A549 treated with Hydrocortisone at 1 μM for 4 hours (cell line): ENCODE results near the gene ITGA8. TPM values are rescaled to one million over a fixed set of nuclear protein-coding genes. Genes with fewer than 3 reads are reported as not detected.

ENCODE experiments used
- total RNA-seq: library from RNA; stranded (reverse); fragments of 200-300 nt; extraction: Qiagen RNA extraction; gene quantifications from 5 replicates; pipeline ENCODE4 v1.2.3, GENCODE V29; 2022

ITGA8 gene
- not detected in 5 replicates for total RNA-seq

DNA sequence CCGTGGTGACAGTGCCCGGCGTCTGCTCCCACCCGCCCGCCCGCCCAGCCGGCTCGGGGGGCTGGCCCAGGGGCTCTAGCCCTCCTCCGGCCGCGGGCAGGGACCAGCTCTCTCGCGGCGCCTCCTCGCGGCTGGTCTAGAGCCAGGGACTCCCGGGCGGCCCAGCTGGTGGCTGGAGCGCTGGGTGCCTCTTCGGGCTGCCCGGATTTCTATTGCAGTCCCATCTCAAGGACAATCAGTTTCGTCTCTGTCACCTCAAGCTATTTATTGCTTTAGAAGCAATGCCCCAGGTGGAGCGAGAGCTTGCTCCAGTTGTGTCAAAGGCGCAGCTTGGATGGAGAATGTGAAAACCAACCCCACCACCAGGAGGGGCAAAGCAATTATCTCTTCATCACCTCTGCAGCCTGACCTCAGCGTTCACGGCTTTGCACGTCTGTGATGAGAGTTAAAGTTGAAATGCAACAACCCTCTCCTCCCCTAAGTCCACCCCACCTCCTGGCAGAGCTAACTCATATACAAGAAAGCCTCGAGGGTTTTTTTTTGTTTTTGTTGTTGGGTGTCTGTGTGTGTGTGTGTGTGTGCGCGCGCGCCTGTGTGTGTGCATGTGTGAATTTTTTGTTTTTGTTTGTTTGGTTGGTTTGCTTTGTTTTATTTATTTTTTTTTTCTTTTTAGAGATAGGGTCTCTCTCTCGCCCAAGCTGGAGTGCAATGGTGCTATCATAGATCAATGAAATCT is at the start of gene ITGA8:
ITGA8 (minus strand) TSS at position 24 of the 736 bp plus-strand sequence. CDS start 151 bp downstream, outside the sequence.

Other genes with a start within 250 kb of the ITGA8 start
- gene MINDY3, start 140.6 kb upstream of the ITGA8 start, total RNA-seq: 13.1 to 15.7 TPM (median 14.1 TPM) in 5 replicates